HG03175 (cell line): Measurements from ENCODE around the gene EFNA5.

ENCODE experiments used
- ATAC-seq: cut with Tn5 transposase; IDR thresholded peaks from one replicate; pipeline ENCODE4 v1.9.1; 2021; ENCODE audit warnings: mild to moderate bottlenecking, moderate library complexity; ENCODE audit not compliant: unreplicated experiment

The EFNA5 gene

GRCh38 chr5:107673368-107674136 is 2.8 kb upstream of the EFNA5 start:
- ATAC-seq: peak; percentile 55

- ATAC-seq: no peak
Measured at GRCh38 chr5:107673039-107673367, 2.3 kb upstream of the EFNA5 start.

GRCh38 chr5:107672211-107673038 is 1.7 kb upstream of the EFNA5 start:
- peak; percentile 27 for ATAC-seq

DNA sequence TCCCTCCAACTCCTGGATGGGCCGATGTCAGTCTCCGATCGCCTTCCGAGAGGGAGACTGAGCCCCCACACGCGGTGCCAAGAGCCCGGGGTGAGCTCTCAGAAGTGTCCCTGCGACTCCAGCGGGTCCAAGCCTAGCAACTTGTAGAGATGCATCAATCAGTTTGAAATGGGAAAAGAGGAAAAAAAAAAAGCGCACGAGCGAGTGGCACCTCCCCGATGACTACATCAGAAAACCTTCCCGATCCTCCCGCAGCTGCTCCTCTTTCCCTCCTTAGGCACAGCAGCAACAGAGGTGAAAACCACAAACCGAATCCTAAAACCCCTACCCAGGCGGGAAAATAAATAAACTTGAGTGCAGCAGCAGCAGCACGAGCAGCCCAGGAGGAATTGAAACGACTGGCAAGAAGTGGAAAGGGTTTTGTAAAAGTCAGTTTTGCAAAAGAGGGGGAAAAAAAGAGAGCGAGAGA is 1.0 kb upstream of the EFNA5 start:
- peak; percentile 0 for ATAC-seq

DNA sequence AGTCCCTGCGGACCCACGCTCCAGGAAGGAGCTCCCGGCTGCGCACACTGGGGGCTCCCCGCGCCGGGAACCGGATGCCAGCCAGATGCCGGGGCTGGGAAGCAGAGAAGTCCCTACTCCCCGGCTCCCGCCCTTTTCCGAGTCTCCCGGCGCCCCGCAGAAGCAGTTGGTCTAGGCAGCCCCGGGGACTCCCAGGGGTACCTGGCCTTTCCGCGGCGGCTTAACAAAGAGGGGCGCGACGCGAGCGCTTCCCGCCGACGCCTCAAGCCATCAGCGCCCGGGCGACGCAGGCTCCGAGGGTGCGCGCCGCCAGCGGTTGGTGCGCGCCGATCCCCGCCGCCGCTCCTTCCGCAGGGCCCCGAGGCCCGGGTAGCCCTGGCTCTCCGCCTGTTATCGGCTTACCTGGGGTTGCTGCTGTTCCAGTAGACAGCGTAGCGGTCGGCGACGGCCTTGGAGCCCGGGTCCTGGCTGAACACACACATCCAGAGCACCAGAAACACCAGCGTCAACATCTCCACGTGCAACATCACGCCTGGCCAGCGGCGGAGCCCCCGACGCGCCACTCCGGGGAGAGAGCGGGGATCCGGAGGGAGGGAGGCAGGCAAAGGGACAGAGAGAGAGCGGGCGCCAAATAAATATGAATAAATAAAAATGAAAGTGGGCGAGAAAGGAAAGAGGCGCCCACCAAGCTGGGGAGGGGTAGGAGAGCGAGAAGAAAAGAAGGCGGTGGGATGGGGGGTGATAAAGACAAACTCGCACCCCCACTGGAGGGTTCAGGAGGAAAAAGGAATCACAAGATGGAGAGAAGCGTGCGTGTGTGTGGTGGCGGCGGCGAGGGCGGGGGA is 428 bp downstream of the EFNA5 start:
- ATAC-seq: peak; percentile 24

GRCh38 chr5:107669096-107670031 is 1.4 kb downstream of the EFNA5 start:
- no peak for ATAC-seq

DNA sequence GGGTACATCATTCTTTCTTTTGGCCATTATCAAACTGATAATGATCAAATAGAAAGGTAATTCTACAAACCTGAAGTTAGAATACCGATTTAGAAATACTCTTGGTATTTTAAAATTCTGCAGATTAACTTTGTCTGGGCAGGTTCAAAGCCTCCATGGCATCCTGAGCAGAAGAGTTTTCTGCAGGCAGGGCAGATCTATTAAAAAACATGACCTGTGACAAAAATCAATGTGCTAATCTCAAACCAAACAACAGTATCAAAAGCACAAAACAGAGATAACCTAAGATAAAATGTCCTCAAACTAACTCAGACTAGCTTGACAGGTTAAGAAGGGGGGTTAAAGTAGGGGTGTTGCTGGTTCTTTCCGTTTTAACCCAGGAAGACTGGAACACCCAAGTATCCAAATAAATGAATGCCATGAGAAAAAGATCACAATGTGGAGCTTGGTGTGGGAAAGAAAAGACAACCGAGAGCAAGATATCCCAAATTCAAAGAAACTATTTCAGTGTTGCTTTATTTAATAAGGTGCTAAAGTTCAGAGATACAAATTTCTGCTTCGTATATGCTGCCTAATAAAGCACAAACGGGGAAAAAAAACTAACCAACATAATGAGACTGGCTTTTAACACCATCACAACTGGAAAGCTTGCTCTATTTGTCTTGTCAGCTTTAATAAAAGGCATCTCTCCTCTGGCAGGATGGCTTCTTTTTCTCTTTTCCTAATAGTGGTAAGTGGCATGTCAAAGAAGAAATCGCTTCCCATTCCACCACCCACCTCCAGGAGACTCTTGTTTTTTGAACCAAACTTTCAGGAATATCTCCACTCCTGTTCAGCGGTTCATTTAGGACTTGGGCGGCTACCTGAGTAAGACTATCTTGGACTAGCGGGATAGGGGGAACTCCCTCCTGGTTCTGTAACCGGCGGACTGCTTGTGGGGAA is 2.3 kb downstream of the EFNA5 start:
- no peak for ATAC-seq

- ATAC-seq: no peak
Measured at GRCh38 chr5:107666051-107666655, 4.6 kb downstream of the EFNA5 start.

DNA sequence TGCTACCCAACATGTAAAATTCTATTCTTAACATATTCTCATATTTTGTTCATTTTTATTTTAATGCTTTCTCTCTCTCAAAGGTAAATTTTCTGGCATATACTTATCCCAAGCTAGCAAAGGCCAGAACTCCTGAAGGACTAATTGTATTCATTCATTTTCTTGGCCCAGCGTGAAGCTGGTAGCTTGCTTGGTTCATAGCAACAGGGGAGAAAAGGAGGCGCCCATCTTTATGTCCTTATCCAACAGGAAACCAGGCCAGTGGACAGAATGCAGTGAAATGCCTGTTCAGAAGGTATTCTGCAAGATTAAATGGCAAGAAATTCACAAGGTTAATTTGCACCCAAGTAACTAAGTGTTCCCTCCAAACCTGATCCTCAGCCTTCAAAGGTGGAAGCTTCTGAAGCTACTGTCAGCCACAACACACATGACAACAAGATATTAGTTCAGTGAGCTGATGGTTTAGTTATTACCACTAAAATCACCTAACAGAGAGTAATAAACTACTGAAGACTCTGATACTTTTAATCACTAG is 5.6 kb downstream of the EFNA5 start:
- ATAC-seq: no peak

GRCh38 chr5:107663697-107664096 is 7.0 kb downstream of the EFNA5 start:
- no peak for ATAC-seq

DNA sequence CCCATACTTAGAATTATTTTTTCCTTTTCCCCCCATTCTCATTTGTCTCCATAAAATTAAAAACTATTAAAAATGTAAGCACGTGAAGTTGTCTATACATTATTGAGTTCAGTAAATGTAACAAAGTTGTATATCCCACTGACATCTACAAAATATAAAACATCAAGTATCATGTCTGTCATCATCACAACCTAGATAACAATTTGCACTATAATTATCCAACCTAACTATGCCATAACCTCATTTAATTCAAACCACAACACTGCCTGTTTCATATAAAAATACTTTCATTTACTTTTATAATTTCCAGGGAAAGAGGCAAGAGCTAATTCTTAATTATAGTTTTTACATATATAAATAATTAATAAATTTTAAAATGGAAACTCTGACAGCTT is 9.1 kb downstream of the EFNA5 start:
- ATAC-seq: no peak

- ATAC-seq: peak; percentile 53
Measured at GRCh38 chr5:107661038-107661649, 9.6 kb downstream of the EFNA5 start.

DNA sequence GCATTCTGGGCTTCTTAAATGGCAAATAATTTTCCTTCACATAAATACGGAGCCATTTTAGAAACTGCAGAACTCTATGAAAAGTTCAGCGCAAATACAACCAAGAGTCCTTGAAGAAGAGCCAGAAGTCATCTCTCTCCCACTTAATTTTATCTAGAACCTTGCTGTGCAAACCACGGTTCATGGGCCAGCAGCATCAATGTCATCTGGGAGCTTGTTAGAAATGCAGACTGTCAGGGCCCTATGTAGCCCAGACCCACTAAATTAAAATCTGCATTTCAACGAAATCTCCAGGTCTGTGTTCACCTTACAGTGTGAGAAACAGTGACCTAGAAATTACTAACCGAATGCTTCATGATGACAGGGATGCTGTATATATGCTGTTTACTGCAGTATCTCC is 12.2 kb downstream of the EFNA5 start:
- ATAC-seq: no peak

- no peak for ATAC-seq
Measured at GRCh38 chr5:107655831-107656230, 14.9 kb downstream of the EFNA5 start.

GRCh38 chr5:107654827-107655226 is 15.9 kb downstream of the EFNA5 start:
- no peak for ATAC-seq

DNA sequence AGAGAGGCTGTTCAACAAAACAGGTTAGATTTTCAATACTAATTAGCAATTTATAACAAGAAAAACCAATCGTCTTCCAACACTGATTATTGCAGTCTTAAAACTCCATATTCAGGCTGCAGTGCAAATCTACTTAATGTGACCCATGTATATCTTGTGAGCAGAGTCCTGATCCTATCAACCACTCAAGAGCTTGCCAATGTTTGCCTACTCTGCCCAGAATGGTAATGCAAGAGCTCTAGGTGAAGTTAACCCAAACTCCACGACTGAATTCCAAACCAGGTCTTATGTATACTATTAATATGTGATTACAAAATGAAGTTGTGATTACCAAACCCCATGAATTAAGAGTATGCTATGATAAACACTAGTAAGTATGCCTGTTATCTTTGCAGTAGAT is 17.1 kb downstream of the EFNA5 start:
- peak; percentile 25 for ATAC-seq

GRCh38 chr5:107652839-107653607 is 17.7 kb downstream of the EFNA5 start:
- ATAC-seq: peak; percentile 35
